GM12878 (cell line): ENCODE results near the gene IER5L.

Source experiments
- BHLHE40 ChIP-seq, 2 experiments: fragments of 450-650 bp in 1 of 2; IDR thresholded peaks; 2 replicates each; pipeline ENCODE4 v1.6.1; 2011 to 2017; ENCODE audit warnings: low read depth in 2 of 2, borderline replicate concordance in 1 of 2, improper control_type of control experiment in 1 of 2, low read length in 1 of 2, mild to moderate bottlenecking in 1 of 2
- BRCA1 ChIP-seq: IDR thresholded peaks from 2 replicates; pipeline ENCODE4 v1.6.1; 2011; ENCODE audit warnings: low read depth, low read length, improper control_type of control experiment
- EP300 ChIP-seq, 2 experiments: fragments of 150-350 bp in 1 of 2; IDR thresholded peaks; 2 replicates each; pipeline ENCODE4 v1.6.1; 2011 to 2012; ENCODE audit warnings: low read depth in 2 of 2, low read length in 2 of 2, borderline replicate concordance in 1 of 2, improper control_type of control experiment in 1 of 2, inconsistent platforms in 1 of 2; ENCODE audit not compliant: control insufficient read depth in 1 of 2
- NFIC ChIP-seq: IDR thresholded peaks from 2 replicates; pipeline ENCODE4 v1.6.1; 2012; ENCODE audit warnings: low read depth, mild to moderate bottlenecking, inconsistent platforms, low read length, moderate library complexity
- NR2C1 ChIP-seq: fragments of 450-650 bp; IDR thresholded peaks from 2 replicates; pipeline ENCODE4 v1.6.1; 2017; ENCODE audit warnings: antibody characterized with exemption, mild to moderate bottlenecking, moderate library complexity
- SMAD1 ChIP-seq: fragments of 450-650 bp; IDR thresholded peaks from 2 replicates; pipeline ENCODE4 v1.6.1; 2018; ENCODE audit warnings: mild to moderate bottlenecking, low read depth; ENCODE audit not compliant: partially characterized antibody
- ZNF274 ChIP-seq: IDR thresholded peaks from one replicate; pipeline ENCODE4 v1.8.0; 2011; ENCODE audit not compliant: insufficient read length, insufficient read depth
- TF ChIP-seq, protein P1 (sequence below), 3 experiments: IDR thresholded peaks in 2 of 3; conservative IDR thresholded peaks in 1 of 3; 2 replicates each; pipeline ENCODE4 v1.5.1; 2011; ENCODE audit warnings: low read depth in 3 of 3, low read length in 3 of 3, mild to moderate bottlenecking in 3 of 3, control low read depth in 2 of 3, moderate library complexity in 2 of 3, inconsistent platforms in 1 of 3, mixed read lengths in 1 of 3; ENCODE audit not compliant: control insufficient read depth in 2 of 3, insufficient read depth in 1 of 3; ENCODE audit errors: extremely low read depth in 1 of 3

DNA sequence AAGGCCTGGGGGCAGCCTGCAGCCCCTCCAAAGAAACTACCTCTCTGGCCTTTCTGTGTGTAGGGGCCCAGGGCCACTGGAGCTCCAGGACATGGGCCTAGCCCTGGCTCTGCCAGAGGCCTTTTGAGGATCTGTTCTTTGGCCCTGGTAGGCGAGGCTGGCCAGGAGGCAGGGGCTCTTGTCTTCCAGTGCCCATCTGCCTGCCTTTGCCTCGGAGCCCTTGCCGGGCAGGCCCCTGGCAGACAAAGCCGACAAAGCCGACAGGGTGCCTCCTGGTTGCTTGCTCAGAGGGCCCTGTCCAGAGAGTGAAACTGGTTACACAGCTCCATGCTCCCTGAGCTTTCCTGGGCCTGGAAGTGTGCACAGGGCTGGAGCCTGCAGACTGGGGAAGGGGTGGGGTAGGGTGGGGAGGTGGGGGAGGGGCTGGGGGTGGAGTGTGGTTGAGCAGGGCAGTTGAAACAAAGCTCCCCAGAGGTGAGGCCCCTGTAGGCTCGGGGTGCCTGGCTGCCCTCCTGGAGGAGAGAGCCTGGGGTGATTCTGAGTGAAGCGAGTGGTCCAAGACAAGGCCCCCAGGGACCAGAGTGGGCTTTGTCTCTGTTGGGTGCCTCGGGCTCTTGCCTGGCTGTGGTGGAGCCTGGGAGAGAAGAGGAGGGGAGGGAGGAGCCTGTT lies 37.5 kb downstream of the IER5L start:
- TF ChIP-seq SMAD1 (no peak), BHLHE40 (IDR thresholded peaks at IDR 0.05; ENCODE audit: borderline replicate concordance in 1 of 2, low read depth in 2 of 2, low read length in 1 of 2) (no peak), BRCA1 (no peak), NFIC (no peak), EP300 (IDR thresholded peaks at IDR 0.05; ENCODE audit: borderline replicate concordance in 1 of 2, control insufficient read depth in 1 of 2, low read depth in 2 of 2, low read length in 2 of 2) (no peak), NR2C1 (no peak), ZNF274 (no peak)
- TF ChIP-seq, protein P1, sequence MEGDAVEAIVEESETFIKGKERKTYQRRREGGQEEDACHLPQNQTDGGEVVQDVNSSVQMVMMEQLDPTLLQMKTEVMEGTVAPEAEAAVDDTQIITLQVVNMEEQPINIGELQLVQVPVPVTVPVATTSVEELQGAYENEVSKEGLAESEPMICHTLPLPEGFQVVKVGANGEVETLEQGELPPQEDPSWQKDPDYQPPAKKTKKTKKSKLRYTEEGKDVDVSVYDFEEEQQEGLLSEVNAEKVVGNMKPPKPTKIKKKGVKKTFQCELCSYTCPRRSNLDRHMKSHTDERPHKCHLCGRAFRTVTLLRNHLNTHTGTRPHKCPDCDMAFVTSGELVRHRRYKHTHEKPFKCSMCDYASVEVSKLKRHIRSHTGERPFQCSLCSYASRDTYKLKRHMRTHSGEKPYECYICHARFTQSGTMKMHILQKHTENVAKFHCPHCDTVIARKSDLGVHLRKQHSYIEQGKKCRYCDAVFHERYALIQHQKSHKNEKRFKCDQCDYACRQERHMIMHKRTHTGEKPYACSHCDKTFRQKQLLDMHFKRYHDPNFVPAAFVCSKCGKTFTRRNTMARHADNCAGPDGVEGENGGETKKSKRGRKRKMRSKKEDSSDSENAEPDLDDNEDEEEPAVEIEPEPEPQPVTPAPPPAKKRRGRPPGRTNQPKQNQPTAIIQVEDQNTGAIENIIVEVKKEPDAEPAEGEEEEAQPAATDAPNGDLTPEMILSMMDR (IDR thresholded peaks at IDR 0.05 in 2 of 3, conservative IDR thresholded peaks at IDR 0.05 in 1 of 3; ENCODE audit: control insufficient read depth in 2 of 3, extremely low read depth in 1 of 3, insufficient read depth in 1 of 3, low read depth in 3 of 3, low read length in 3 of 3): no peak
